OCI-LY7 (cell line): ENCODE data around the gene ARL2. TPM values are rescaled to one million over a fixed set of nuclear protein-coding genes. Genes with fewer than 3 reads are reported as not detected.

Experiments used
- BruUV-seq: library from RNA; stranded (reverse); fragments of 400-500 nt; replicated peaks from 2 replicates; lab custom pipeline; 2021; lab: Mats Ljungman, UMichigan
- CTCF ChIA-PET: fragments of 300-600 bp; sonication (Branson Sonifier 250); formaldehyde crosslinking; loops from one replicate; lab custom pipeline; 2022; ENCODE audit warnings: antibody characterized with exemption; ENCODE audit not compliant: unreplicated experiment; lab: Charles Lee
- POLR2A ChIA-PET: fragments of 300-600 bp; sonication (Branson Sonifier 250); formaldehyde crosslinking; loops from one replicate; lab custom pipeline; 2022; ENCODE audit warnings: antibody characterized with exemption; lab: Charles Lee
- DNase-seq: peaks from one replicate; pipeline ENCODE4 v3.0.0-alpha.2; 2015; ENCODE audit warnings: low spot score
- H2AFZ ChIP-seq: fragments of 200-600 bp; sonication (generic), shearing (Covaris generic); 2 replicates; pipeline ENCODE4 v1.6.1; 2014; ENCODE audit warnings: mild to moderate bottlenecking, antibody characterized with exemption, low read length, moderate library complexity
- H3K27ac ChIP-seq: fragments of 200-600 bp; sonication (generic); 2 replicates; pipeline ENCODE4 v1.5.1; 2014; ENCODE audit warnings: mixed run types, low read depth, mild to moderate bottlenecking, moderate library complexity, low read length, inconsistent platforms; ENCODE audit not compliant: poor library complexity, severe bottlenecking
- H3K36me3 ChIP-seq: fragments of 200-600 bp; sonication (generic); 2 replicates; pipeline ENCODE4 v1.6.1; 2014; ENCODE audit warnings: mild to moderate bottlenecking, antibody characterized with exemption, low read length, moderate library complexity, mixed read lengths; ENCODE audit not compliant: insufficient read depth
- H3K4me1 ChIP-seq: fragments of 200-600 bp; sonication (generic); 2 replicates; pipeline ENCODE4 v1.5.1; 2014; ENCODE audit warnings: mild to moderate bottlenecking, low read length; ENCODE audit not compliant: insufficient read depth, poor library complexity, severe bottlenecking
- H3K4me2 ChIP-seq: fragments of 200-600 bp; sonication (generic); 2 replicates; pipeline ENCODE4 v1.6.1; 2014; ENCODE audit warnings: mild to moderate bottlenecking, low read length
- H3K4me3 ChIP-seq: fragments of 200-600 bp; sonication (generic); 2 replicates; pipeline ENCODE4 v1.5.1; 2014; ENCODE audit warnings: mild to moderate bottlenecking, low read depth, low read length; ENCODE audit not compliant: poor library complexity, severe bottlenecking
- H3K79me2 ChIP-seq: fragments of 200-600 bp; sonication (generic); 2 replicates; pipeline ENCODE4 v1.6.1; 2016; ENCODE audit warnings: low read depth, mild to moderate bottlenecking, low read length, moderate library complexity, mixed read lengths; ENCODE audit not compliant: insufficient read depth
- H3K9me2 ChIP-seq: fragments of 200-600 bp; sonication (generic); 2 replicates; pipeline ENCODE4 v1.6.1; 2016; ENCODE audit warnings: mild to moderate bottlenecking, low read length, mixed read lengths; ENCODE audit not compliant: insufficient read depth
- H3K9me3 ChIP-seq: fragments of 200-600 bp; sonication (generic); 2 replicates; pipeline ENCODE4 v1.6.1; 2014; ENCODE audit warnings: mild to moderate bottlenecking, mixed run types, low read length, mixed read lengths
- H4K20me1 ChIP-seq: fragments of 200-600 bp; sonication (generic); 2 replicates; pipeline ENCODE4 v1.6.1; 2014; ENCODE audit warnings: mild to moderate bottlenecking, antibody characterized with exemption, low read length, moderate library complexity, mixed read lengths; ENCODE audit not compliant: insufficient read depth
- CTCF ChIP-seq: fragments of 200-600 bp; sonication (generic); conservative IDR thresholded peaks from 2 replicates; pipeline ENCODE4 v1.5.1; 2014; ENCODE audit warnings: mild to moderate bottlenecking, antibody characterized with exemption, low read length, moderate library complexity, mixed read lengths
- EZH2phosphoT487 ChIP-seq: fragments of 200-600 bp; sonication (generic); IDR thresholded peaks from 2 replicates; pipeline ENCODE4 v1.6.1; 2018; ENCODE audit warnings: low read depth, borderline replicate concordance, mild to moderate bottlenecking, mixed run types, antibody characterized with exemption, low read length, moderate library complexity, mixed read lengths
- intact Hi-C: fragments of 100-400 bp; cut with micrococcal nuclease; formaldehyde crosslinking; loops from one replicate; pipeline ENCODE4 v1.10.0; 2022; ENCODE audit not compliant: unreplicated experiment
- total RNA-seq, 2 experiments: library from RNA; depleted of rRNA in 1 of 2; stranded (reverse); fragments of >200 nt in 1 of 2; shearing (Covaris generic) in 1 of 2; gene quantifications; 2 replicates each; pipeline ENCODE4 v1.2.3, GENCODE V29; 2014 to 2022

ARL2 gene
- total RNA-seq, 2 experiments from 2014 or later: 95.9 to 130 TPM

GRCh38 chr11:65026810-65027209 is 12.8 kb downstream of the ARL2 start:
- BruUV-seq: no TSS peak
- Histone ChIP-seq H3K9me3 (no peaks in the 10 kb centered on the region), H3K27ac (no peak overlapping the region), H3K9me2 (no peaks in the 10 kb centered on the region), H3K4me1 (peaks cover 13% of the 10 kb centered on the region), H2AFZ (peak overlapping the region; percentile 59), H3K79me2 (peaks cover 8% of the 10 kb centered on the region; the same call in 1 of the 2 replicates), H3K36me3 (0 out of 2 replicates have a peak, but pooled peaks cover 6% of the 10 kb centered on the region), H3K4me3 (peak overlapping the region; percentile 66), H3K4me2 (peak overlapping the region; percentile 79), H4K20me1 (no peaks in the 10 kb centered on the region)
- POLR2A ChIA-PET: interaction anchor here (1.3 kb wide), 1 partner anchor 28 kb away, joined by 3 read pairs; no protein-coding TSS in a partner anchor
- no peak for DNase-seq
- CTCF ChIA-PET: interaction anchor here (0.6 kb wide), 1 partner anchor 32 kb away, joined by 3 read pairs; the partner anchor contains the start of gene NAALADL1
- intact Hi-C loops: loop anchor here (1.0 to 5.0 kb wide), 4 partner anchors 13 to 180 kb away; partner anchors contain the start of genes ARL2, CDCA5 and ZFPL1
- TF ChIP-seq CTCF (no peak), EZH2phosphoT487 (no peak)

- H3K9me2 ChIP-seq: no peaks in the 10 kb centered on the region
- peak within 1 kb of the TSS; percentile 75 for H3K27ac ChIP-seq
- intact Hi-C loops: loop anchor here (1.0 to 5.0 kb wide), 4 partner anchors 13 to 180 kb away; partner anchors contain the start of genes ARL2, CDCA5 and ZFPL1
- H4K20me1 ChIP-seq: no peaks in the 10 kb centered on the region
- H2AFZ ChIP-seq: peak within 1 kb of the TSS; percentile 59
- CTCF ChIA-PET: interaction anchor here (0.6 kb wide), 1 partner anchor 31 kb away, joined by 3 read pairs; the partner anchor contains the start of gene NAALADL1
- no peaks in the 10 kb centered on the region for H3K9me3 ChIP-seq
- DNase-seq: peak; percentile 99
- peak within 1 kb of the TSS; percentile 79 for H3K4me2 ChIP-seq
- H3K4me1 ChIP-seq: peaks cover 18% of the 10 kb centered on the region
- peak within 1 kb of the TSS; percentile 66 for H3K4me3 ChIP-seq
- POLR2A ChIA-PET: interaction anchor here (0.9 kb wide), 1 partner anchor 13 kb away, joined by 6 read pairs; the partner anchor contains the start of gene SAC3D1
- BruUV-seq: TSS peak; percentile 73
- peaks cover 8% of the 10 kb centered on the region; the same call in 1 of the 2 replicates for H3K79me2 ChIP-seq
- TF ChIP-seq CTCF: peak; percentile 57
- no peak for TF ChIP-seq EZH2phosphoT487
- H3K36me3 ChIP-seq: peaks cover 6% of the 10 kb centered on the region
Measured at GRCh38 chr11:65027213-65028067, 13.5 kb downstream of the ARL2 start, which contains the start of gene SNX15. Gene SNX15, plus strand, starts transcription at chr11:65027439. Its CDS starts 99 bp downstream, at chr11:65027538.
